HG02798 (cell line): ENCODE data around the gene ATG10.

ENCODE experiments used
- ATAC-seq: cut with Tn5 transposase; IDR thresholded peaks from one replicate; pipeline ENCODE4 v1.9.1; 2021; ENCODE audit warnings: mild to moderate bottlenecking; ENCODE audit not compliant: unreplicated experiment, poor library complexity

ATG10 gene

GRCh38 chr5:82297711-82298110 lies 325.9 kb downstream of the ATG10 start:
- ATAC-seq: no peak

- no peak for ATAC-seq
Measured at GRCh38 chr5:82298668-82299067, 326.8 kb downstream of the ATG10 start.

- no peak for ATAC-seq
Measured at GRCh38 chr5:82301190-82301589, 329.4 kb downstream of the ATG10 start.
